ENCODE data around the gene CREB3L1. TPM values are rescaled to one million over a fixed set of nuclear protein-coding genes. Genes with fewer than 3 reads are reported as not detected.
A peak's percentile ranks its signal among the peaks of the same experiment; 100 is the strongest.

The CREB3L1 gene
- polyA plus RNA-seq, 1 experiment = 39.4 TPM

- DNase-seq (ENCODE audit: low read depth) = no peak
- CTCF ChIA-PET = interaction anchor here (1.2 to 11.0 kb wide), 4 partner anchors 12 to 37 kb away, joined by 4 to 162 read pairs (median 7); no protein-coding TSS in a partner anchor
- Histone ChIP-seq H3K4me3 (ENCODE audit: low read depth, low read length) (no peak overlapping the region), H3K36me3 (ENCODE audit: control insufficient read depth, insufficient read depth, low read length) (peaks cover 2% of the 10 kb centered on the region; the same call in 1 of the 2 replicates), H3K27me3 (ENCODE audit: control insufficient read depth, insufficient read depth, low read length) (no peaks in the 10 kb centered on the region)
- TF ChIP-seq CTCF (IDR thresholded peaks at IDR 0.05; ENCODE audit: insufficient read depth, low read depth, low read length) = no peak
- POLR2A ChIA-PET = no interaction called here
Observed at GRCh38 chr11:46351148-46351547, 73.7 kb downstream of the CREB3L1 start.

DNA sequence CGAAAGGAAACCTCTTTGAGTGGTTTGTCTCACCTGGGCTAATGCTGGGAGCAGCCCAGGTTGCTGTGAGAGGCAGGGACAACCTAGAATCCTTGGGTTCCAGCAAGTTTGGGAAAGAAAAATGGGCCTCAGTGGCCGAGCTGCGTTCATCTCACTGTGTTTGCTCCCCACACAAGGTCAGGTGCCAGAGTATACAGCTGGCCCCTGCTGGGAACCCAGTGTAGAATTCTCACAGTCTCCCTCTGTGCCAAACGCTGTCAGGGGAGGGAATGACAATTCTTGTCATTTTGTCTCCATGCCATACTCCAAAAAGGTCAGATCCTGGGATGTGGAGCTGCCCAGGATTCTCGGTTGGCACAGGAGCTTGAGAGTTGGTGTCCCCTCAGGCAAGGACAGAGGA is 74.1 kb downstream of the CREB3L1 start:
- peaks cover 2% of the 10 kb centered on the region; the same call in 1 of the 2 replicates for H3K36me3 ChIP-seq (ENCODE audit: control insufficient read depth, insufficient read depth, low read length)
- ChIA-PET POLR2A (no interaction called here), CTCF (interaction anchor here (0.8 to 11.0 kb wide), 7 partner anchors 13 to 197 kb away, joined by 3 to 162 read pairs (median 4); no protein-coding TSS in a partner anchor)
- no peak for DNase-seq (ENCODE audit: low read depth)
- H3K4me3 ChIP-seq (ENCODE audit: low read depth, low read length) = no peak overlapping the region
- no peak for TF ChIP-seq CTCF (IDR thresholded peaks at IDR 0.05; ENCODE audit: insufficient read depth, low read depth, low read length)
- no peaks in the 10 kb centered on the region for H3K27me3 ChIP-seq (ENCODE audit: control insufficient read depth, insufficient read depth, low read length)

DNA sequence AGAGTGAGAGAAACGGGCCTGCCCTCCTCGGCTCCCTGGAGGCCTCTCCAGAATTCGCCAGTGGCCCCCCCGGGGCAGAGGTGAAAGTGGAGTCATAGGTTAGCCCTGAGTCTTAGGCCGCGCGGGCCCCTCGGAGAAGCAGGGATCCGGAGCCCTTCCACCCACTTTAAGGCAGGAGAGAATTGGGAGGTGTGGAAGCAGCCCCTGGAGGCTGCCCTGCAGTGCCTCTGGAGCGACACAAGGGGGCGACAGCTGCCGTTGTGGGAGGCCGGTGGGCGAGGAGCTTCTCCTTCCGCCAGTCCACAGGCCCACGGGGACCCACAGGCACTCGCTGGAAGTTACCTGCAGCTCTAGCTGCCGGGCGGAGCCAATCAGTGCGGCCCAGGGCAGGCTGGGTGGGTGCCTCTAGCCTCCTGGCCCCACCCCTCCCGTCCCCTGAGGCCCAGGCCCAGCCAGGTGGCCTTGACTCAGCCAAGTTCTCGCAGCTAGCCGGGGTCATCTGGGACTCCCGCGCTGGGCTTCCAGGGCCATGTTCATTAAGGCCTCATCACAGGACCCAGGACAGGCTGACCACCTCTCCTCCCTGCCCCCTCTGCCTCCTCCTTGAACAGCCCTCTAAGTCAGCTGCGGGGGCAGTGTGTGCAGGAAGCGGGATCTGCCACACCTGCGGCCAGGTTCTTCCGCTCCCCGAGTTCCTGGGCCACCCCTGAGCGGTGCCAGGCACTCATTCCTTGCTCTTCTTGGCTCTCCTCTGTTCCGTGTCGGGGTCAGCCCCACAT is 74.8 kb downstream of the CREB3L1 start:
- ChIA-PET POLR2A (no interaction called here), CTCF (interaction anchor here (0.8 to 11.0 kb wide), 10 partner anchors 13 to 196 kb away, joined by 3 to 162 read pairs (median 4); no protein-coding TSS in a partner anchor)
- TF ChIP-seq CTCF (IDR thresholded peaks at IDR 0.05; ENCODE audit: insufficient read depth, low read depth, low read length) = peak; percentile 80
- no peak for DNase-seq (ENCODE audit: low read depth)
- Histone ChIP-seq H3K4me3 (ENCODE audit: low read depth, low read length) (no peak overlapping the region), H3K27me3 (ENCODE audit: control insufficient read depth, insufficient read depth, low read length) (no peaks in the 10 kb centered on the region), H3K36me3 (ENCODE audit: control insufficient read depth, insufficient read depth, low read length) (peaks cover 2% of the 10 kb centered on the region; the same call in 1 of the 2 replicates)

- CTCF ChIA-PET = interaction anchor here (0.7 to 11.0 kb wide), 3 partner anchors 8 to 72 kb away, joined by 3 to 162 read pairs (median 4); no protein-coding TSS in a partner anchor
- TF ChIP-seq CTCF (IDR thresholded peaks at IDR 0.05; ENCODE audit: insufficient read depth, low read depth, low read length) = no peak
- Histone ChIP-seq H3K4me3 (ENCODE audit: low read depth, low read length) (no peak overlapping the region), H3K27me3 (ENCODE audit: control insufficient read depth, insufficient read depth, low read length) (no peaks in the 10 kb centered on the region), H3K36me3 (ENCODE audit: control insufficient read depth, insufficient read depth, low read length) (peaks cover 2% of the 10 kb centered on the region; the same call in 1 of the 2 replicates)
- DNase-seq (ENCODE audit: low read depth) = no peak
- POLR2A ChIA-PET = interaction anchor here (0.6 kb wide), 1 partner anchor 195 kb away, joined by 7 read pairs; no protein-coding TSS in a partner anchor
Observed at GRCh38 chr11:46353698-46354097, 76.2 kb downstream of the CREB3L1 start.

GRCh38 chr11:46356924-46357482 is 79.5 kb downstream of the CREB3L1 start:
- no peak for DNase-seq (ENCODE audit: low read depth)
- H3K36me3 ChIP-seq (ENCODE audit: control insufficient read depth, insufficient read depth, low read length) = no peaks in the 10 kb centered on the region; the same call in 1 of the 2 replicates
- CTCF ChIA-PET = interaction anchor here (1.1 to 11.0 kb wide), 3 partner anchors 8 to 18 kb away, joined by 3 to 162 read pairs (median 6); partner anchors contain the start of gene DGKZ
- H3K4me3 ChIP-seq (ENCODE audit: low read depth, low read length) = no peak overlapping the region
- POLR2A ChIA-PET = no interaction called here
- no peaks in the 10 kb centered on the region for H3K27me3 ChIP-seq (ENCODE audit: control insufficient read depth, insufficient read depth, low read length)
- no peak for TF ChIP-seq CTCF (IDR thresholded peaks at IDR 0.05; ENCODE audit: insufficient read depth, low read depth, low read length)
